IMR-90 (cell line): ENCODE measurements around the gene PTX3. TPM values are rescaled to one million over a fixed set of nuclear protein-coding genes. Genes with fewer than 3 reads are reported as not detected.

Experiments
- ATAC-seq: fragments of 200-7000 bp; cut with Tn5 transposase; 2 replicates; pipeline ENCODE4 v1.9.1; 2020; ENCODE audit warnings: low read depth, mild to moderate bottlenecking, moderate library complexity
- BruUV-seq: library from RNA; stranded (reverse); fragments of 400-500 nt; replicated peaks from 2 replicates; lab custom pipeline; 2021; lab: Mats Ljungman, UMichigan
- CTCF ChIA-PET: fragments of 300-600 bp; formaldehyde crosslinking; extraction: SDS; loops from one replicate; lab custom pipeline; 2021; ENCODE audit warnings: antibody characterized with exemption; lab: Yijun Ruan, JAX
- POLR2A ChIA-PET: fragments of 300-600 bp; sonication (Branson Sonifier 250); formaldehyde crosslinking; loops from one replicate; lab custom pipeline; 2022; ENCODE audit warnings: antibody characterized with exemption; ENCODE audit not compliant: unreplicated experiment; lab: Charles Lee
- DNase-seq: peaks from one replicate; pipeline ENCODE4 v3.0.0; 2013
- H2AFZ ChIP-seq: replicated peaks from 2 replicates; pipeline ENCODE3; 2013; ENCODE audit warnings: low read length, mild to moderate bottlenecking; ENCODE audit not compliant: poor library complexity
- H2AK5ac ChIP-seq: 2 replicates; pipeline ENCODE4 v1.6.1; 2013; ENCODE audit warnings: low read depth, low read length, inconsistent platforms
- H2AK9ac ChIP-seq: replicated peaks from 2 replicates; pipeline ENCODE3; 2013; ENCODE audit warnings: mild to moderate bottlenecking, low read depth, low read length, moderate library complexity; ENCODE audit not compliant: poor library complexity
- H2BK120ac ChIP-seq: 2 replicates; pipeline ENCODE4 v1.6.1; 2013; ENCODE audit warnings: low read depth, low read length, inconsistent platforms
- H2BK15ac ChIP-seq: 3 replicates; pipeline ENCODE4 v1.6.1; 2013; ENCODE audit warnings: low read depth, low read length, inconsistent platforms
- H2BK20ac ChIP-seq: 2 replicates; pipeline ENCODE4 v1.6.1; 2013; ENCODE audit warnings: low read depth, mild to moderate bottlenecking, inconsistent platforms, low read length, moderate library complexity
- H2BK5ac ChIP-seq: 2 replicates; pipeline ENCODE4 v1.6.1; 2013; ENCODE audit warnings: mild to moderate bottlenecking, low read depth, low read length, inconsistent platforms; ENCODE audit not compliant: poor library complexity, severe bottlenecking
- H3K14ac ChIP-seq: replicated peaks from 2 replicates; pipeline ENCODE4 v1.6.1; 2013; ENCODE audit warnings: low read depth, low read length, inconsistent platforms
- H3K18ac ChIP-seq: 2 replicates; pipeline ENCODE4 v1.6.1; 2013; ENCODE audit warnings: low read depth, low read length, control low read depth
- H3K23ac ChIP-seq: 2 replicates; pipeline ENCODE4 v1.6.1; 2013; ENCODE audit warnings: low read depth, low read length, inconsistent platforms
- H3K27ac ChIP-seq: 2 replicates; pipeline ENCODE4 v1.5.1; 2013; ENCODE audit warnings: mild to moderate bottlenecking, control low read depth, low read length; ENCODE audit not compliant: insufficient read depth
- H3K27me3 ChIP-seq: 2 replicates; pipeline ENCODE4 v1.6.1; 2013; ENCODE audit warnings: low read length; ENCODE audit not compliant: control insufficient read depth, insufficient read depth
- H3K36me3 ChIP-seq: 2 replicates; pipeline ENCODE4 v1.6.1; 2013; ENCODE audit warnings: low read length, mixed read lengths; ENCODE audit not compliant: control insufficient read depth, insufficient read depth
- H3K4ac ChIP-seq: 2 replicates; pipeline ENCODE4 v1.6.1; 2013; ENCODE audit warnings: low read depth, low read length, inconsistent platforms
- H3K4me1 ChIP-seq: 2 replicates; pipeline ENCODE4 v1.6.1; 2013; ENCODE audit warnings: low read length, mixed read lengths; ENCODE audit not compliant: control insufficient read depth, insufficient read depth
- H3K4me2 ChIP-seq: 2 replicates; pipeline ENCODE4 v1.6.1; 2013; ENCODE audit warnings: low read depth, mild to moderate bottlenecking, control low read depth, low read length, moderate library complexity
- H3K4me3 ChIP-seq: 2 replicates; pipeline ENCODE4 v1.5.1; 2013; ENCODE audit warnings: low read depth, mild to moderate bottlenecking, control low read depth, low read length, moderate library complexity; ENCODE audit not compliant: insufficient read depth
- H3K56ac ChIP-seq: 2 replicates; pipeline ENCODE4 v1.6.1; 2013; ENCODE audit warnings: low read length, inconsistent platforms; ENCODE audit not compliant: insufficient read depth; ENCODE audit errors: extremely low read depth
- H3K79me1 ChIP-seq, 2 experiments: 2 replicates each; pipeline ENCODE4 v1.6.1; 2013; ENCODE audit warnings: low read length in 2 of 2, inconsistent platforms in 1 of 2, low read depth in 1 of 2
- H3K9ac ChIP-seq: 2 replicates; pipeline ENCODE4 v1.6.1; 2013; ENCODE audit warnings: low read depth, low read length, control low read depth
- H3K9me1 ChIP-seq: 2 replicates; pipeline ENCODE4 v1.6.1; 2013; ENCODE audit warnings: low read length, inconsistent platforms; ENCODE audit not compliant: insufficient read depth
- H3K9me3 ChIP-seq: 2 replicates; pipeline ENCODE4 v1.6.1; 2013; ENCODE audit warnings: low read length; ENCODE audit not compliant: control insufficient read depth, insufficient read depth
- H4K20me1 ChIP-seq: 2 replicates; pipeline ENCODE4 v1.6.1; 2013; ENCODE audit warnings: low read length, inconsistent platforms; ENCODE audit not compliant: insufficient read depth
- H4K5ac ChIP-seq: 2 replicates; pipeline ENCODE4 v1.6.1; 2013; ENCODE audit warnings: mild to moderate bottlenecking, low read depth, low read length, control low read depth
- H4K8ac ChIP-seq, 2 experiments: 2 replicates each; pipeline ENCODE4 v1.6.1; 2013; ENCODE audit warnings: low read depth in 2 of 2, low read length in 2 of 2, control low read depth in 1 of 2, inconsistent platforms in 1 of 2
- H4K91ac ChIP-seq: 2 replicates; pipeline ENCODE4 v1.6.1; 2013; ENCODE audit warnings: low read depth, low read length, inconsistent platforms; ENCODE audit not compliant: insufficient read depth
- BHLHE40 ChIP-seq: fragments of 150-350 bp; IDR thresholded peaks from 2 replicates; pipeline ENCODE4 v1.6.1; 2016; ENCODE audit warnings: mild to moderate bottlenecking, low read depth, low read length
- CEBPB ChIP-seq: IDR thresholded peaks from 2 replicates; pipeline ENCODE4 v1.6.1; 2012; ENCODE audit warnings: low read depth, low read length, improper control_type of control experiment
- CHD1 ChIP-seq: IDR thresholded peaks from 2 replicates; pipeline ENCODE4 v1.6.1; 2012; ENCODE audit warnings: low read depth, low read length, improper control_type of control experiment
- MAFK ChIP-seq: IDR thresholded peaks from 2 replicates; pipeline ENCODE4 v1.6.1; 2012; ENCODE audit warnings: low read depth, low read length, improper control_type of control experiment
- MAZ ChIP-seq: IDR thresholded peaks from 2 replicates; pipeline ENCODE4 v1.6.1; 2012; ENCODE audit warnings: low read depth, mild to moderate bottlenecking, low read length, improper control_type of control experiment, moderate library complexity, borderline replicate concordance
- POLR2A ChIP-seq: IDR thresholded peaks from 2 replicates; pipeline ENCODE4 v1.6.1; 2012; ENCODE audit warnings: mild to moderate bottlenecking, low read depth, low read length
- WGBS, 2 experiments: methylation state at CpG; one replicate each; pipeline versions ENCODE4 v1.1.5 to v1.1.7; 2013; ENCODE audit warnings: missing lambda C conversion rate in 2 of 2; ENCODE audit not compliant: insufficient read length in 1 of 2; ENCODE audit errors: extremely low coverage in 2 of 2; 5-methylcytosine and 5-hydroxymethylcytosine counted together
- dilution Hi-C: fragments of 300-500 bp; cut with HindIII; formaldehyde crosslinking; loops from one replicate; pipeline ENCODE4 v1.14.3; 2018; ENCODE audit warnings: low sequenced_read_pairs; ENCODE audit not compliant: unreplicated experiment
- in situ Hi-C: fragments of 300-500 bp; cut with MboI; formaldehyde crosslinking; loops from 3 replicates; pipeline ENCODE4 v1.14.3; 2019; ENCODE audit warnings: low sequenced_read_pairs, inconsistent platforms, mixed read lengths
- intact Hi-C: fragments of 100-400 bp; cut with micrococcal nuclease; formaldehyde crosslinking; loops from 2 replicates; pipeline ENCODE4 v1.10.0; 2022
- polyA plus RNA-seq, 3 experiments: library from polyadenylated mRNA; depleted of rRNA; stranded (reverse); fragments of >200 nt; gene quantifications; 2 replicates each; pipeline ENCODE4 v1.2.3, GENCODE V29; 2012; ENCODE audit warnings: low replicate concordance in 1 of 3
- total RNA-seq: library from RNA; depleted of rRNA; stranded (reverse); fragments of >200 nt; gene quantifications from 2 replicates; pipeline ENCODE4 v1.2.3, GENCODE V29; 2012
- TF ChIP-seq, protein P1 (sequence below): fragments of 150-350 bp; IDR thresholded peaks from 2 replicates; pipeline ENCODE4 v1.6.1; 2016; ENCODE audit warnings: low read depth, mild to moderate bottlenecking, low read length, moderate library complexity, borderline replicate concordance

PTX3 gene
- total and polyA plus RNA-seq, 2 of the 4 experiments (the other 2 are of a cell fraction): 97.9 to 135 TPM

- peaks cover 9% of the 10 kb centered on the region; the same call in 1 of the 2 replicates for H3K9me1 ChIP-seq
- H3K4me3 ChIP-seq: no peak overlapping the region
- H4K5ac ChIP-seq: no peak overlapping the region
- H2BK20ac ChIP-seq: no peak overlapping the region
- H4K91ac ChIP-seq: no peak overlapping the region
- no peak overlapping the region for H2AFZ ChIP-seq
- intact Hi-C loops (no loop called here), dilution Hi-C loops (no loop called here), in situ Hi-C loops (no loop called here)
- no peak overlapping the region for H4K8ac ChIP-seq
- H4K20me1 ChIP-seq: no peaks in the 10 kb centered on the region
- CTCF ChIA-PET: no interaction called here
- H3K27ac ChIP-seq: no peak overlapping the region
- H2AK9ac ChIP-seq: no peak overlapping the region
- no peak overlapping the region for H2BK15ac ChIP-seq
- H2BK5ac ChIP-seq: no peak overlapping the region
- DNase-seq (peak; percentile 26), ATAC-seq (no peak)
- no peak overlapping the region for H3K56ac ChIP-seq
- no TSS peak for BruUV-seq
- TF ChIP-seq MAZ (no peak), MAFK (no peak), CEBPB (no peak), CHD1 (no peak), POLR2A (no peak), BHLHE40 (no peak)
- TF ChIP-seq, protein P1, sequence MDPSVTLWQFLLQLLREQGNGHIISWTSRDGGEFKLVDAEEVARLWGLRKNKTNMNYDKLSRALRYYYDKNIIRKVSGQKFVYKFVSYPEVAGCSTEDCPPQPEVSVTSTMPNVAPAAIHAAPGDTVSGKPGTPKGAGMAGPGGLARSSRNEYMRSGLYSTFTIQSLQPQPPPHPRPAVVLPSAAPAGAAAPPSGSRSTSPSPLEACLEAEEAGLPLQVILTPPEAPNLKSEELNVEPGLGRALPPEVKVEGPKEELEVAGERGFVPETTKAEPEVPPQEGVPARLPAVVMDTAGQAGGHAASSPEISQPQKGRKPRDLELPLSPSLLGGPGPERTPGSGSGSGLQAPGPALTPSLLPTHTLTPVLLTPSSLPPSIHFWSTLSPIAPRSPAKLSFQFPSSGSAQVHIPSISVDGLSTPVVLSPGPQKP: no peak
- H3K27me3 ChIP-seq: no peaks in the 10 kb centered on the region
- H3K18ac ChIP-seq: no peak overlapping the region
- no peak overlapping the region for H2BK120ac ChIP-seq
- H3K36me3 ChIP-seq: no peaks in the 10 kb centered on the region
- no peak overlapping the region for H3K4me2 ChIP-seq
- no CpG with 5 or more reads among the region's 3 CpGs for WGBS, 2 experiments
- H3K9ac ChIP-seq: no peak overlapping the region
- H3K4ac ChIP-seq: no peak overlapping the region
- H3K14ac ChIP-seq: no peak overlapping the region
- H3K23ac ChIP-seq: no peak overlapping the region
- H3K9me3 ChIP-seq: no peaks in the 10 kb centered on the region
- H3K79me1 ChIP-seq: 0 out of 4 replicates have a peak, but pooled peaks cover 0 to 3% of the 10 kb centered on the region in 2 experiments
- POLR2A ChIA-PET: no interaction called here
- peaks cover 5% of the 10 kb centered on the region for H3K4me1 ChIP-seq
- no peak overlapping the region for H2AK5ac ChIP-seq
Observed at GRCh38 chr3:157407769-157408168, 28.9 kb upstream of the PTX3 start.
